ENCODE results near the gene SNTG2. TPM values are rescaled to one million over a fixed set of nuclear protein-coding genes. Genes with fewer than 3 reads are reported as not detected.

The SNTG2 gene
- total RNA-seq, 1 donor from 2014 or later: 1.9 TPM

GRCh38 chr2:1375794-1376193 is 425.1 kb downstream of the SNTG2 start:
- Histone ChIP-seq H4K20me1 (ENCODE audit: insufficient read depth, low read length) (no peaks in the 10 kb centered on the region), H3K9me3 (ENCODE audit: insufficient read depth, low read depth, low read length) (no peaks in the 10 kb centered on the region), H2AFZ (ENCODE audit: low read depth, low read length) (no peak overlapping the region), H3K27me3 (ENCODE audit: insufficient read depth, low read length) (no peaks in the 10 kb centered on the region), H3K79me2 (ENCODE audit: insufficient read depth, low read length) (no peaks in the 10 kb centered on the region), H3K4me1 (ENCODE audit: insufficient read depth, low read length) (no peaks in the 10 kb centered on the region), H3K4me2 (ENCODE audit: low read length) (no peak overlapping the region), H3K36me3 (ENCODE audit: insufficient read depth, low read length) (no peaks in the 10 kb centered on the region), H3K27ac (ENCODE audit: low read depth, low read length) (no peak overlapping the region), H3K4me3 (ENCODE audit: insufficient read depth, low read depth, low read length) (no peak overlapping the region), H3K9ac (ENCODE audit: low read length) (no peak overlapping the region)
- Mint-ChIP-seq H3K27ac (ENCODE audit: unreplicated experiment) (no peak overlapping the region), H3K27me3 (ENCODE audit: low read depth, unreplicated experiment) (peaks cover 18% of the 10 kb centered on the region), H3K36me3 (ENCODE audit: low read depth, unreplicated experiment) (no peaks in the 10 kb centered on the region), H3K4me1 (ENCODE audit: low read depth, unreplicated experiment) (no peaks in the 10 kb centered on the region), H3K4me3 (ENCODE audit: unreplicated experiment) (no peak overlapping the region), H3K9me3 (ENCODE audit: unreplicated experiment) (no peaks in the 10 kb centered on the region)
- TF ChIP-seq EZH2 (IDR thresholded peaks at IDR 0.05; ENCODE audit: insufficient read depth, low read length) (no peak), CTCF (IDR thresholded peaks at IDR 0.05; ENCODE audit: insufficient read depth, low read depth, low read length) (no peak)
- DNase-seq (ENCODE audit: low read depth) (no peak), FAIRE-seq (no peak)

- Mint-ChIP-seq H3K27me3 (ENCODE audit: low read depth, unreplicated experiment) (peaks cover 11% of the 10 kb centered on the region), H3K4me3 (ENCODE audit: unreplicated experiment) (no peak overlapping the region), H3K27ac (ENCODE audit: unreplicated experiment) (no peak overlapping the region), H3K9me3 (ENCODE audit: unreplicated experiment) (no peaks in the 10 kb centered on the region), H3K36me3 (ENCODE audit: low read depth, unreplicated experiment) (no peaks in the 10 kb centered on the region), H3K4me1 (ENCODE audit: low read depth, unreplicated experiment) (no peaks in the 10 kb centered on the region)
- no peak overlapping the region for H3K27ac ChIP-seq (ENCODE audit: low read depth, low read length)
- FAIRE-seq (no peak), DNase-seq (ENCODE audit: low read depth) (no peak)
- H3K9me3 ChIP-seq (ENCODE audit: insufficient read depth, low read depth, low read length): no peaks in the 10 kb centered on the region
- no peaks in the 10 kb centered on the region for H3K79me2 ChIP-seq (ENCODE audit: insufficient read depth, low read length)
- H2AFZ ChIP-seq (ENCODE audit: low read depth, low read length): no peak overlapping the region
- no peaks in the 10 kb centered on the region for H4K20me1 ChIP-seq (ENCODE audit: insufficient read depth, low read length)
- H3K4me1 ChIP-seq (ENCODE audit: insufficient read depth, low read length): no peaks in the 10 kb centered on the region
- H3K4me3 ChIP-seq (ENCODE audit: insufficient read depth, low read depth, low read length): no peak overlapping the region
- H3K4me2 ChIP-seq (ENCODE audit: low read length): no peak overlapping the region
- H3K36me3 ChIP-seq (ENCODE audit: insufficient read depth, low read length): no peaks in the 10 kb centered on the region
- no peak for TF ChIP-seq EZH2 (IDR thresholded peaks at IDR 0.05; ENCODE audit: insufficient read depth, low read length)
- no peak for TF ChIP-seq CTCF (IDR thresholded peaks at IDR 0.05; ENCODE audit: insufficient read depth, low read depth, low read length)
- no peak overlapping the region for H3K9ac ChIP-seq (ENCODE audit: low read length)
- no peaks in the 10 kb centered on the region for H3K27me3 ChIP-seq (ENCODE audit: insufficient read depth, low read length)
These were observed 426.8 kb downstream of the SNTG2 start for GRCh38 chr2:1377473-1377872.

GRCh38 chr2:1378456-1379150 is 428.0 kb downstream of the SNTG2 start:
- FAIRE-seq (no peak), DNase-seq (ENCODE audit: low read depth) (no peak)
- no peaks in the 10 kb centered on the region for H3K36me3 Mint-ChIP-seq (ENCODE audit: low read depth, unreplicated experiment)
- Histone ChIP-seq H3K4me1 (ENCODE audit: insufficient read depth, low read length) (no peaks in the 10 kb centered on the region), H2AFZ (ENCODE audit: low read depth, low read length) (no peak overlapping the region), H3K79me2 (ENCODE audit: insufficient read depth, low read length) (no peaks in the 10 kb centered on the region), H3K9ac (ENCODE audit: low read length) (no peak overlapping the region), H3K36me3 (ENCODE audit: insufficient read depth, low read length) (no peaks in the 10 kb centered on the region), H3K9me3 (ENCODE audit: insufficient read depth, low read depth, low read length) (no peaks in the 10 kb centered on the region), H3K4me2 (ENCODE audit: low read length) (no peak overlapping the region), H3K27ac (ENCODE audit: low read depth, low read length) (no peak overlapping the region), H4K20me1 (ENCODE audit: insufficient read depth, low read length) (no peaks in the 10 kb centered on the region), H3K27me3 (ENCODE audit: insufficient read depth, low read length) (no peaks in the 10 kb centered on the region), H3K4me3 (ENCODE audit: insufficient read depth, low read depth, low read length) (no peak overlapping the region)
- no peak overlapping the region for H3K4me3 Mint-ChIP-seq (ENCODE audit: unreplicated experiment)
- no peaks in the 10 kb centered on the region for H3K4me1 Mint-ChIP-seq (ENCODE audit: low read depth, unreplicated experiment)
- no peak overlapping the region for H3K27ac Mint-ChIP-seq (ENCODE audit: unreplicated experiment)
- H3K27me3 Mint-ChIP-seq (ENCODE audit: low read depth, unreplicated experiment): peaks cover 11% of the 10 kb centered on the region
- H3K9me3 Mint-ChIP-seq (ENCODE audit: unreplicated experiment): peaks cover 1% of the 10 kb centered on the region
- TF ChIP-seq CTCF (IDR thresholded peaks at IDR 0.05; ENCODE audit: insufficient read depth, low read depth, low read length) (no peak), EZH2 (IDR thresholded peaks at IDR 0.05; ENCODE audit: insufficient read depth, low read length) (no peak)
